HFFc6 (cell line): ENCODE results near the gene CFAP47. TPM values are rescaled to one million over a fixed set of nuclear protein-coding genes. Genes with fewer than 3 reads are reported as not detected.
"Not testable (repeated sequence)": the region's sequence is repeated elsewhere in the genome, so short reads cannot be mapped to it uniquely, and the experiment has no call there.

ENCODE experiments used
- DNase-seq: peaks from one replicate; pipeline ENCODE4 v3.0.0-alpha.2; 2018
- H3K27ac Mint-ChIP-seq: 2 replicates; pipeline ENCODE4 v1.8.0; 2020; ENCODE audit warnings: mild to moderate bottlenecking, mixed read lengths
- H3K27me3 Mint-ChIP-seq: 2 replicates; pipeline ENCODE4 v1.8.0; 2021; ENCODE audit warnings: mild to moderate bottlenecking, moderate library complexity, mixed read lengths; ENCODE audit not compliant: insufficient read depth
- H3K36me3 Mint-ChIP-seq: 2 replicates; pipeline ENCODE4 v1.8.0; 2021; ENCODE audit warnings: low read depth, mixed read lengths
- H3K4me1 Mint-ChIP-seq: 2 replicates; pipeline ENCODE4 v1.8.0; 2020; ENCODE audit warnings: low read depth, mixed read lengths
- H3K4me3 Mint-ChIP-seq: 2 replicates; pipeline ENCODE4 v1.8.0; 2020; ENCODE audit warnings: mild to moderate bottlenecking, moderate library complexity, mixed read lengths
- H3K9me3 Mint-ChIP-seq: 2 replicates; pipeline ENCODE4 v1.8.0; 2020; ENCODE audit warnings: mild to moderate bottlenecking, mixed read lengths
- CTCF ChIP-seq: fragments of 200-600 bp; sonication (generic); IDR thresholded peaks from 2 replicates; pipeline ENCODE4 v1.5.0; 2021; ENCODE audit warnings: antibody characterized with exemption, mild to moderate bottlenecking
- total RNA-seq, 6 experiments: library from RNA; stranded (reverse); fragmentation: NEBNext Ultra II Directional; extraction: Animal tissue kit (Norgen Biotek cat#: 25700); gene quantifications; 2 replicates in 1 of 6; 3 replicates in 5 of 6; pipeline ENCODE4 v1.2.3, GENCODE V29; 2021

Gene CFAP47
- total RNA-seq, 6 experiments from 2014 or later = not detected

GRCh38 chrX:36087366-36087765 lies 167.8 kb downstream of the CFAP47 start:
- Mint-ChIP-seq H3K36me3 (no peaks in the 10 kb centered on the region), H3K27ac (no peak overlapping the region), H3K4me1 (no peaks in the 10 kb centered on the region), H3K4me3 (no peak overlapping the region), H3K9me3 (no peaks in the 10 kb centered on the region), H3K27me3 (no peaks in the 10 kb centered on the region)
- no peak for DNase-seq
- TF ChIP-seq CTCF = no peak

GRCh38 chrX:36088939-36089338 lies 169.4 kb downstream of the CFAP47 start:
- H3K27ac Mint-ChIP-seq, H3K4me3 Mint-ChIP-seq, H3K9me3 Mint-ChIP-seq, H3K36me3 Mint-ChIP-seq, H3K27me3 Mint-ChIP-seq, DNase-seq, H3K4me1 Mint-ChIP-seq: not testable (repeated sequence)

DNA sequence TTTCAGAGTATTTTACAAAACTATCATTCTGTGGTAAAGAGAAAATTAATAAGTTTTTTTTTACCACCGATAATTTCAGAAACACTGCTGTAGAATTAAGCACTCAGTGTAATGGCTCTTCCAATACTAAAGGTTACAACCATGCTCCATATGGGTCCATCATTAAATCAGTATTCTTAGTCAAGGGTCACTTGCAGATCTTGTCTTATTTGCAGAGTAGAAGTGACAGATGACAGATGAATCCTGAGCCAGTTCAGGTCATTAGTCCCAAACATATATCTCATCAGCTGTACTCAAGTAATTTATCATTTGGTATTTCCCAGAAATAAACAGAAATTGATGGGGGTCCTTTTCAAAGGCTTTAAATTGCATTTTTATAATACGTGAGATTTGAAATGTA lies 182.9 kb downstream of the CFAP47 start:
- no peaks in the 10 kb centered on the region for H3K27me3 Mint-ChIP-seq
- no peaks in the 10 kb centered on the region for H3K4me1 Mint-ChIP-seq
- no peak overlapping the region for H3K27ac Mint-ChIP-seq
- DNase-seq = no peak
- H3K4me3 Mint-ChIP-seq = no peak overlapping the region
- no peak for TF ChIP-seq CTCF
- no peaks in the 10 kb centered on the region for H3K36me3 Mint-ChIP-seq
- H3K9me3 Mint-ChIP-seq = peaks cover 9% of the 10 kb centered on the region; the same call in 1 of the 2 replicates

GRCh38 chrX:36116222-36116621 lies 196.7 kb downstream of the CFAP47 start:
- peaks cover 7% of the 10 kb centered on the region; the same call in 1 of the 2 replicates for H3K9me3 Mint-ChIP-seq
- no peak for DNase-seq
- H3K27me3 Mint-ChIP-seq = no peaks in the 10 kb centered on the region
- no peak overlapping the region for H3K4me3 Mint-ChIP-seq
- H3K4me1 Mint-ChIP-seq = no peaks in the 10 kb centered on the region
- no peaks in the 10 kb centered on the region for H3K36me3 Mint-ChIP-seq
- no peak overlapping the region for H3K27ac Mint-ChIP-seq
- TF ChIP-seq CTCF = no peak

GRCh38 chrX:36159254-36159653 lies 239.7 kb downstream of the CFAP47 start:
- H3K9me3 Mint-ChIP-seq = peaks cover 5% of the 10 kb centered on the region; the same call in 1 of the 2 replicates
- no peaks in the 10 kb centered on the region for H3K36me3 Mint-ChIP-seq
- no peaks in the 10 kb centered on the region for H3K4me1 Mint-ChIP-seq
- no peak for DNase-seq
- no peaks in the 10 kb centered on the region for H3K27me3 Mint-ChIP-seq
- H3K27ac Mint-ChIP-seq = no peak overlapping the region
- H3K4me3 Mint-ChIP-seq = no peak overlapping the region
- TF ChIP-seq CTCF = no peak

- Mint-ChIP-seq H3K4me3 (no peak overlapping the region), H3K4me1 (no peaks in the 10 kb centered on the region), H3K27me3 (no peaks in the 10 kb centered on the region), H3K36me3 (no peaks in the 10 kb centered on the region), H3K27ac (no peak overlapping the region), H3K9me3 (peaks cover 10% of the 10 kb centered on the region; the same call in 1 of the 2 replicates)
- TF ChIP-seq CTCF = no peak
- no peak for DNase-seq
These were observed 240.5 kb downstream of the CFAP47 start for GRCh38 chrX:36160081-36160480.
